ENCODE measurements around the gene TUBB1. TPM values are rescaled to one million over a fixed set of nuclear protein-coding genes. Genes with fewer than 3 reads are reported as not detected.

The TUBB1 gene
- polyA plus RNA-seq, 1 donor (not counting 4 experiments of a cell fraction or from before 2014, with no cell fraction given): 0.03 TPM

DNA sequence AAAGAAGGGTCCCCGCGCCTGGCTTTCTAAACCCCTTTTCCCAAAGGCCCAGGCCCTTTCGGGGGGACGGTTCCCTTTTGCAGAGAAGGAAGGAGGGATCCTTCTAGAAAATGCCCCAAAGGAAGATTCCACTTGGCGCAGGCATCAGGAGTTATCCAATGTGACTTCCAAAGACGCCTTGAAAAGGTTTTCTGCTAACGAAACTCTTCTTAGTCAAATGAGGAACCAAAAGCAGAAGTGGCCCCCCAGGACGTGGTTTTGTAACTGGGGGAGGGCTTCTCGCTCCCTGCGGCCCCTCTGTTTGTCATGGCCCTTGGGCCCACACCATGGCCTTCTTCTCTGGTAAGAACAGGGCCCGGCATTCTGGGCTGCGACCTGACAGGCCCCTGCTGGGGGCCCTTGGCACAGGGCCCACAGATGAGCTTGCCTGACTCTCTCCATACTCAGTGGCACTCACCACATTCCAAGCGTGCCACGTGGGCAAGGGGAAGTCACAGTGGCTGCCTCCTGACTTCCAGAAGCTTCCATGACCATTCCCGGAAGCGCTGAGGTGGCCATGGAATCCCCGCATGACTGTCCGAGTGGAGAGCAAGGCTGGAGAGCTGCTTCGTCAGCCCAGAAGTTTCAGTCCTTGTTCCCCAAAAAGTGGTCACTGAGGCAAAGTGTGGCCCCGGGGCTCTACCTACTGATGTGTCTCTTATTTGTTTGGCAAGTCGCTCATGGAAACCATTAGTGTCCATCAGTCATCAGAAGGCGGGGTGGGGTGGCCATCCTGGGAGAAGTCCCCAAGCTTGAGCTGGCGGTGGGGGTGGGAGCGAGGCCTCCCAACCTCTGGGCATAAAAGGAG, 11.3 kb upstream of the TUBB1 start:
- no peak for TF ChIP-seq EZH2 (IDR thresholded peaks at IDR 0.05; ENCODE audit: low read length)
- TF ChIP-seq, protein P1, sequence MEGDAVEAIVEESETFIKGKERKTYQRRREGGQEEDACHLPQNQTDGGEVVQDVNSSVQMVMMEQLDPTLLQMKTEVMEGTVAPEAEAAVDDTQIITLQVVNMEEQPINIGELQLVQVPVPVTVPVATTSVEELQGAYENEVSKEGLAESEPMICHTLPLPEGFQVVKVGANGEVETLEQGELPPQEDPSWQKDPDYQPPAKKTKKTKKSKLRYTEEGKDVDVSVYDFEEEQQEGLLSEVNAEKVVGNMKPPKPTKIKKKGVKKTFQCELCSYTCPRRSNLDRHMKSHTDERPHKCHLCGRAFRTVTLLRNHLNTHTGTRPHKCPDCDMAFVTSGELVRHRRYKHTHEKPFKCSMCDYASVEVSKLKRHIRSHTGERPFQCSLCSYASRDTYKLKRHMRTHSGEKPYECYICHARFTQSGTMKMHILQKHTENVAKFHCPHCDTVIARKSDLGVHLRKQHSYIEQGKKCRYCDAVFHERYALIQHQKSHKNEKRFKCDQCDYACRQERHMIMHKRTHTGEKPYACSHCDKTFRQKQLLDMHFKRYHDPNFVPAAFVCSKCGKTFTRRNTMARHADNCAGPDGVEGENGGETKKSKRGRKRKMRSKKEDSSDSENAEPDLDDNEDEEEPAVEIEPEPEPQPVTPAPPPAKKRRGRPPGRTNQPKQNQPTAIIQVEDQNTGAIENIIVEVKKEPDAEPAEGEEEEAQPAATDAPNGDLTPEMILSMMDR (optimal IDR thresholded peaks at IDR 0.05 in 1 of 3, IDR thresholded peaks at IDR 0.05 in 1 of 3, conservative IDR thresholded peaks at IDR 0.05 in 1 of 3; ENCODE audit: extremely low read depth in 1 of 3, insufficient read depth in 2 of 3, low read length in 3 of 3): no peak
- Histone ChIP-seq H4K20me1 (ENCODE audit: control insufficient read depth, extremely low read depth, insufficient read depth, low read length) (no peaks in the 10 kb centered on the region), H3K4me3 (ENCODE audit: control insufficient read depth in 2 of 3, extremely low read depth in 1 of 3, insufficient read depth in 2 of 3, low read depth in 1 of 3, low read length in 3 of 3) (no peak overlapping the region), H2AFZ (ENCODE audit: control insufficient read depth, low read length) (no peak overlapping the region), H3K9me3 (ENCODE audit: control insufficient read depth, low read depth, low read length) (no peaks in the 10 kb centered on the region), H3K9me1 (ENCODE audit: control insufficient read depth, extremely low read depth, insufficient read depth, low read length) (no peaks in the 10 kb centered on the region), H3K4me1 (ENCODE audit: control insufficient read depth, extremely low read depth, insufficient read depth, low read length) (peaks cover 36% of the 10 kb centered on the region), H3K79me2 (ENCODE audit: control insufficient read depth, insufficient read depth, low read length) (peaks cover 16% of the 10 kb centered on the region), H3K27me3 (ENCODE audit: control insufficient read depth, extremely low read depth, insufficient read depth, low read length) (no peaks in the 10 kb centered on the region), H3K36me3 (ENCODE audit: control insufficient read depth in 2 of 2, extremely low read depth in 1 of 2, insufficient read depth in 2 of 2, low read length in 2 of 2) (peaks cover 3 to 8% of the 10 kb centered on the region in 2 experiments), H3K4me2 (ENCODE audit: control insufficient read depth, extremely low read depth, insufficient read depth, low read depth, low read length) (peak overlapping the region; percentile 93), H3K27ac (ENCODE audit: control insufficient read depth, insufficient read depth, low read length) (no peak overlapping the region), H3K9ac (ENCODE audit: control insufficient read depth, extremely low read depth, insufficient read depth, low read length) (peak overlapping the region; percentile 85)
- DNase-seq (ENCODE audit: low read depth, low spot score) (no peak), FAIRE-seq (no peak)
- dilution Hi-C loops (cut with MboI; ENCODE audit: extremely low pct_ligation_motif_present, low sequenced_read_pairs): no loop called here

DNA sequence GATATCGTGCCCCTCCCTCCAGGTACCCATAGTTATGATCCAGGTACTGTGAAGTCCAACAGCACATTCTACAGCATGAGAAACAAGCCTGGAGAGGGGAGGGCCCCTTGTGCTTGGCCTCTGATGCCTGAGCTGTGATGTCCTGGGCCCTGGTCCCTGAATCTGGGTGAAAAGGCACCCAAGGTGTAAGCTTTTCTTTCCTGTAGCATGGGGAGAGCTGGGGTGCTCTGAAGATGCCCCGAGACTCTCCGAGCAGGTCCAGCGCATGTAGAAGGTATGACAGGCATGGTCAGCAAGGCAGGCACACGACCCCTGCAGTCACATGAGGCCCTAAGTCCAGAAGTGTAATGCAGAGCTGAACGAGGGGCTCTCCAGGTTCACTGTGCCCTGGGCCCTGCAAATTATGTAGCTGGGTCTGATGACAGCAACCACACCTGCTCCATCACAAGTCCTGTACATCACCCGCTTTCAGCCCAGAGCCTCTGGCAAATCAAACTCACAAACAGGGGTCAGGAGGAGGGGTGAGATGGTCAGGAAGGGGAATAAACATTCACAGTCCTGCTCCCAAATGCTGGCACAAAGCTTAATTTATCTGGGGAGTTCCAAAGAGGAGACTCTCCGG, 10.4 kb upstream of the TUBB1 start:
- Histone ChIP-seq H3K9ac (ENCODE audit: control insufficient read depth, extremely low read depth, insufficient read depth, low read length) (no peak overlapping the region), H3K4me1 (ENCODE audit: control insufficient read depth, extremely low read depth, insufficient read depth, low read length) (peaks cover 36% of the 10 kb centered on the region), H2AFZ (ENCODE audit: control insufficient read depth, low read length) (no peak overlapping the region), H3K9me1 (ENCODE audit: control insufficient read depth, extremely low read depth, insufficient read depth, low read length) (no peaks in the 10 kb centered on the region), H3K9me3 (ENCODE audit: control insufficient read depth, low read depth, low read length) (no peaks in the 10 kb centered on the region), H3K27me3 (ENCODE audit: control insufficient read depth, extremely low read depth, insufficient read depth, low read length) (no peaks in the 10 kb centered on the region), H3K4me2 (ENCODE audit: control insufficient read depth, extremely low read depth, insufficient read depth, low read depth, low read length) (no peak overlapping the region), H3K79me2 (ENCODE audit: control insufficient read depth, insufficient read depth, low read length) (peaks cover 13% of the 10 kb centered on the region), H3K4me3 (ENCODE audit: control insufficient read depth in 2 of 3, extremely low read depth in 1 of 3, insufficient read depth in 2 of 3, low read depth in 1 of 3, low read length in 3 of 3) (no peak overlapping the region), H3K36me3 (ENCODE audit: control insufficient read depth in 2 of 2, extremely low read depth in 1 of 2, insufficient read depth in 2 of 2, low read length in 2 of 2) (peaks cover 0 to 3% of the 10 kb centered on the region in 2 experiments), H4K20me1 (ENCODE audit: control insufficient read depth, extremely low read depth, insufficient read depth, low read length) (no peaks in the 10 kb centered on the region), H3K27ac (ENCODE audit: control insufficient read depth, insufficient read depth, low read length) (no peak overlapping the region)
- dilution Hi-C loops (cut with MboI; ENCODE audit: extremely low pct_ligation_motif_present, low sequenced_read_pairs): no loop called here
- no peak for FAIRE-seq
- DNase-seq (ENCODE audit: low read depth, low spot score): no peak
- TF ChIP-seq EZH2 (IDR thresholded peaks at IDR 0.05; ENCODE audit: low read length): no peak
- TF ChIP-seq, protein P1 (optimal IDR thresholded peaks at IDR 0.05 in 1 of 3, IDR thresholded peaks at IDR 0.05 in 1 of 3, conservative IDR thresholded peaks at IDR 0.05 in 1 of 3; ENCODE audit: extremely low read depth in 1 of 3, insufficient read depth in 2 of 3, low read length in 3 of 3): no peak

All from keratinocyte (primary cell).